Fibroblast of upper back skin (primary cell): ENCODE data around the gene NCDN.
A peak's percentile ranks its signal among the peaks of the same experiment; 100 is the strongest.

Experiments used
- DNase-seq: peaks from one replicate; pipeline ENCODE4 v3.0.0-alpha.2; 2013

Gene NCDN

DNA sequence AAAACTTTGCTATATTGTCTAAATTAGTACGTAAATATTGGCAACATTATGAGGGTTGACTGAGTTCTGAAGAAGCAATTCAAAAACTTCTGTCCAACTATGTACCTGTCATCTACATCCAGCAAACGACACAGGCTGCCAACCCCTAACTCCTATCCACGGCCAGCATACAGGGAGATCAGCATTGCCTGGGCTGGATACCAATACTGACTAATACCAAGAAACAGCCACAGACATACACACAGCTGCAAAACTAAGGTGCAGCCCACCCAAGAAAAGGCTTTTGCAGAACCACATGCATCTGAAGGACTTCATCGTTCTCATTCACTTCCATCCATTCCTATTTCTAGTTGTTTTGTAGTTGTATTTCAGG is 2.4 kb upstream of the NCDN start:
- no peak for DNase-seq

DNA sequence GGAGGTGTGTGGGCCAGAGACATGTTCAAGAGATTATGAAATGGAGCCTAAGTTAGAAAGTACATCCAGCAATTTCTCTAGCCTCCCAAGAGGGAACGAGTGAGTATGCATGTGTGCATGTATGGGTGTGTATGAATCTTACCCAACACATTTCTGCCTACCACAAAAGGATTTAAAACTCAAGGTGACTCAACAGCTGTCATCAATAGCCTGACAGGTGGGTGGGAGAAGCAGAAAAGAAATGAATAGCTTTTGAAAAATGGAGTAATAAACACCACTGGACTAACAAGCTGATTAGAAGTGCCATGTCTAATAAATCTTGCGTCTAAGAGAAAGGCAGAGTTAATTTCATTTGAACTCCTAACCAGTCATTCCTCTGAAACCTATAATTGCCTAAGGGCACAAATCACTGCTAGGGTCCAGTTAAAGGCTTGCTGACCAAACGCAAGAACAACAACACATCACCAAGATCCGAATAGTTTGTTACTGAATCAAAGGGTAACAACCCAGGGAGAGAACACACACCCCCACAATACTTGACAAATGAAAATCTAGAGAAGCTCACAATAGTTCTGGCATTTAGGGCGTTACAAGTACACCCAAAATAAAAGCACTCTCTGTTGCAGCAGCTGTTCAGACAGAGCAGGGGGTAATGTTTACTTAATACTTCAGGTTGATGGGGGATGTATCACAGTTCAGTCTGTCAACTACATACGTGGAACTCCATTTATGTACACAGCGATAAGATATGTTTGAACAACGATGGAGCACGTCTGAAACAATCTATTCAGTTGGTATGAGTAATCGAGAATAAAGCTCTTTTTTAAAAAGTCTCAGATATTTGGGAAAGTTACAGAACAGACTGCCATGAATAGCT is 1.8 kb upstream of the NCDN start:
- DNase-seq: peak; percentile 68

DNA sequence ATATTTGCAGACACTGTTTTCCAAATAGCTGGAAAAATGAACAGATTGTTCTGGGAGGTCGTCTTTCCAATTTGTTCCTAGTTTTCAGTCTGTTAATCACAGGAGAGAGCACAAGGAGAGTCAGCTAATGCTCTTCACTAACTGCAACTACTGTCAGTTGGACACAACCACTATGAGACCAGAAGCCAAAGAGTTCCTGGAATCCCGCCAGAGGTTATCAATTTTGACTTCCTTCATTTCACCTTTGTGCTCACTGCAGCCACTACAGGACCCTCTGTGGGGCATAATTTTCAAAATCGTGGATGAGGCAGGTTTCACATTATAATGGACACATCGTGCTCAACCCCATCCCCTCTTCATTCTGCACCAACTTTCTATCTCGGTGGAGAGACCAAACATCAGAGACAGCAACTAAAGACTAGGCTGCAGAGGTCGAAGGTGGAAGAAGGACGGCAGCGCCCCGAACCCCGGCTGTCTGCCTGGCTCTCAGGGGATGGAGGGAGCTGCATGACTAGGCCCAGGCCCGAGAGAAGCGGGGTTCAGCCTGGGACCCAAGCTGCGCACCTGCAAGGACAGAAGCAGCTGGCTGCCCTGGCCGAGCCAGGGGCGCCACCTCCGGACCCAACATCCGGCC is 998 bp upstream of the NCDN start:
- no peak for DNase-seq

- DNase-seq: no peak
Observed at GRCh38 chr1:35557118-35557610, 435 bp upstream of the NCDN start, which contains the start of gene KIAA0319L. Gene KIAA0319L (minus strand): TSS chr1:35557403. CDS start chr1:35554491, 2,912 bp downstream.

DNA sequence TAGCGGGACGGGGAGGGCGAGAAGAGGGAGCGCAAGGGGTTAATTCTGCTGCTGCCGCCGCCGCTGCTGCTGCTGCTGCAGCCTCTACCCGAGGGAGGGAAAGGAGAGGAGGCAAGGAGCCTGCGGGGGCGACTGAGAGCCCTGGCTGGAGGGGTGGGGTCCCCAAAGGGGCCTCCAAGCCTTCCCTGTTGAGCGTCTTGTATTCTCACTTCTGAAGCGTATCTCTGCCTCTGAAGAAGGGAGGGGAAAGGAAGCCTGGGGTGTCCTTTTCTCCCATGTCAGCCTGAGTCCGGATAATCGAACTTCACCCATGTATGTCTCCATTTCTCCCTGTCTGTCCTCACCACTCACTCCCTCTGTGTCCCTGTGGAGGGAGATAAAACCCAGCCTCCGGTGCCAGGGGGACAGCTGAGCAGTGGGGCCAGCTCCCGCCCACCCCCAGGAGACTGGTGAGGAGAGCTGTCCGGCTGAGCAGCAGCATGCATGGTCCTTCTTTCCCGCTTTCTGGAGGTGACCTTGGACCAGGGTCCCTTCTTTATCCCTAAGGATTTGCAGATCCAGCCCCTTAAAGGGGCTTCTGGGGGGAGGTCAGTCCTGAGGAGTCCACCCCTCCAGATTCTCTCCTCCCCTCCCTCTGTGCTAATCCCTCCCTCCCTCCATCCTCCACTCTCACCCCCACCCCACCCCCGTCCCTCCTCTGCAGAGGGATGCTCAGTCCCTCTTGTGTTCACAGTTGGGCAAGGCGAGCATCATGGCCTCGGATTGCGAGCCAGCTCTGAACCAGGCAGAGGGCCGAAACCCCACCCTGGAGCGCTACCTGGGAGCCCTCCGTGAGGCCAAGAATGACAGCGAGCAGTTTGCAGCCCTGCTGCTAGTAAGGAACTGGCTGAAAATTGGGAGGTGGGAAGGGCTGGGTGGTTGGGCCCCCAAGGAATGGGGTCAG is 1.0 kb downstream of the NCDN start:
- DNase-seq: no peak

DNA sequence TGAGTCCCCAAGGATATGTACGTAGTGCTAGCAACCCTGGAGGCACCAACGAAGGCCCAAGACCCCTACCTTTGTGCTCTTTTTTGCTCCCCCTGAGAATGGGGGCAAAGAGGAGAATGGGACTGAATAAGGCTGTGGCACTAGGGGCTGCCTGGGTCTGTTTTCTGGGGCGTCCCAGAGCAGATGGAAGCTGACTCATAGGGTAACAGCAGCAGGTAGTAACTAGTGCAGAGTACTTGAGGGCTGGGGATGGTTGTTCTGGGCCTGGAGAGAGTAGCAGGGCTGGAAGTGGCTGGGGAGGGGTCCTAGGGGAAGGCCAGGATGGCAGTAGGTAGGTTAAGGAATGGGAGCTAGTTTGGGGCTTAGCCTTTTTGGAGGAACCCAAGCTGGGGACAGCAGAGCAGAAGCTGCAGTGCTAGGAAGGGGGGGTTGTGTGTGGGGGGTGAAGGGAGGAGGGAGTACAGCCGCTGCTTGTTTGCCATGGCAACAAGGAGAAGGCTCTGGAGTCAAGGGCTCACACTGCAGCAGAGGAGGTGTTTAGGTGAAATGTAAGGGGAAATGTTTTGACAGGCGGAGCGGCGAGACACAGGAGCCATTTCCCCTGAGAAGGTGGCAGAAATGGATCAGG is 1.8 kb downstream of the NCDN start:
- no peak for DNase-seq

- DNase-seq: no peak
Observed at GRCh38 chr1:35560256-35561225, 2.9 kb downstream of the NCDN start.

GRCh38 chr1:35561297-35561971 is 3.8 kb downstream of the NCDN start:
- DNase-seq: no peak

- DNase-seq: no peak
Observed at GRCh38 chr1:35561972-35562680, 4.5 kb downstream of the NCDN start.

GRCh38 chr1:35563166-35563565 is 5.6 kb downstream of the NCDN start:
- DNase-seq: no peak

- peak; percentile 76 for DNase-seq
Observed at GRCh38 chr1:35564037-35564883, 6.7 kb downstream of the NCDN start.

- no peak for DNase-seq
Observed at GRCh38 chr1:35564884-35565741, 7.5 kb downstream of the NCDN start.

GRCh38 chr1:35565742-35566133 is 8.1 kb downstream of the NCDN start:
- no peak for DNase-seq

DNA sequence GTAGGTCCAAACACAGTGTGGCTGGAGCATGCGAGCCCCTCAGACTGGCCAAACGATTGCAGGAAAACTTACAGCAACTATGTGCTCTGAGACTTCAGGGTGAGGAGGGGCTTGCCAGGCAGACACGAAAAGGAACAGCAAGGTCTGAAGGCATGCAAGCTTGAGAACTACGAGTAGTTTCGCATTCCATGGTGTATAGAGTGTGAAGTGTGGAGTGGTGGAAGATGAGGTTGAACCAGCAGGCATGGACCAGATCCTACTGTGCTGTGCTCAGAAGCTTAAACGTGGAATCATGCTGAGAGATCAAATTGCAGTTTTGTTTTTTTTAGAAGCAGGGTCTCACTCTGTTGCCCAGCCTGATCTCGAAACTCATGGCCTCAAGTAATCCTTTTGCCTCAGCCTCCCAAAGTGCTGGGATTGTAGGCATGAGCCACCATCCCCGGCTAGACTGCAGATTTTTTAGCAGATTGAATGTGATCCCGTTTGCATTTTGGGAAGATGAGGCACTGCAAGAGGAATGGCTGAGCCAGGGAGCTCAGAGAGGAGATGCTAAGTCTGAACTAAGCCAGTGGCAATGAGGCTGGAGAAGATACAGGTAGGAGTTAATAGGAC is 10.5 kb downstream of the NCDN start:
- no peak for DNase-seq

DNA sequence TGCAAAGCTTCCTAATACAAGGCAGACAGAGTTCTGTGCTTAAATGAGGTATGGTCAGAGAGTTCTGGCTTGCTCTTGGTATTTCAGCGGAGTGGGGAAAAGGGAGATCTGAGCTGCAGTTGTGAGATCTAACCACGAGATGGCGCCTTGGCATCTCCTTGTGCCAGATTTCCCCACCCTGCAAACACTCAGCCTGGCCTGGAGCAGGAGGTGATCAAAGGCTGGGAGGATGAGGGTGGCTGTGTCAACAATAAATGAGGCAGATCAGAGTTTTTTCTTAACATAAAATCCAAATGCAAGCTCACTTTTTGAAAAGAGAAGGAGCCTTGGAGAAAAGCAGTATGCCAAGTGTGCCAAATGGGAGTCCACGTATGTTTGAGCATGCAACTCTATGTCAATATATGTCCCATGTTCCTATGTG is 11.4 kb downstream of the NCDN start:
- peak; percentile 67 for DNase-seq

- no peak for DNase-seq
Observed at GRCh38 chr1:35569936-35570335, 12.3 kb downstream of the NCDN start.

DNA sequence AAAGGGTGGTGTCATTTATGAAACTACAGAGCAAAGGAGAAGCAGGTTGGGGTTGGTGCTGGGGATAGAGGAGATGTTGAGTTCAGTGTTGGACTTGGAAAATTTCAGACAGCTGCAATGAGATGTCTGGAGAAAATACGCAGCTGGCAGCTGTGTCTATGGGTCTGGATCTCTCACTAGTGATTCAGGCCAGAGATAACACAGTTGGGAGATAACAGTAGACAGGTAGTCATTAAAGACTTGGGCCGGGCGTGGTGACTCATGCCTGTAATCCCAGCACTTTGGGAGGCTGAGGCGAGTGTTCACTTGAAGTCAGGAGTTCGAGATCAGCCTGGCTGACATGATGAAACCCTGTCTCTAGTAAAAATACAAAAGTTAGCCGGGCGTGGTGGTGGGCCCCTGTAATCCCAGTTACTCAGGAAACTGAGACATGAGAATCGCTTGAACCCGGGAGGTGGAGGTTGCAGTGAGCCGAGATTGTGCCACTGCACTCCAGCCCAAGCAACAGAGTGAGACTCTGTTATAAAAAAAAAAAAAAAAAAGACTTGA is 13.1 kb downstream of the NCDN start:
- no peak for DNase-seq
